Panc1 (cell line): Measurements from ENCODE around the gene CCR1. TPM values are rescaled to one million over a fixed set of nuclear protein-coding genes. Genes with fewer than 3 reads are reported as not detected.

Experiments
- ATAC-seq: fragments of 200-7000 bp; cut with Tn5 transposase; 2 replicates; pipeline ENCODE4 v1.9.1; 2020; ENCODE audit warnings: mild to moderate bottlenecking, moderate library complexity
- BruUV-seq: library from RNA; stranded (reverse); fragments of 400-500 nt; replicated peaks from 2 replicates; lab custom pipeline; 2021; lab: Mats Ljungman, UMichigan
- CTCF ChIA-PET: fragments of 300-600 bp; sonication (Branson Sonifier 250); formaldehyde crosslinking; loops from one replicate; lab custom pipeline; 2022; ENCODE audit warnings: antibody characterized with exemption; lab: Charles Lee
- POLR2A ChIA-PET: fragments of 300-600 bp; sonication (Branson Sonifier 250); formaldehyde crosslinking; loops from one replicate; lab custom pipeline; 2022; ENCODE audit warnings: antibody characterized with exemption; lab: Charles Lee
- DNase-seq: peaks from one replicate; pipeline ENCODE4 v3.0.0-alpha.2; 2010; ENCODE audit warnings: low read depth, low spot score
- H3K27ac ChIP-seq: 2 replicates; pipeline ENCODE4 v1.5.1; 2011; ENCODE audit warnings: mild to moderate bottlenecking, low read length, inconsistent platforms
- H3K27me3 ChIP-seq: fragments of 200-500 bp; sonication (Bioruptor generic); 2 replicates; pipeline ENCODE4 v1.6.0; 2014; ENCODE audit warnings: low read length, inconsistent platforms; ENCODE audit not compliant: control insufficient read depth, insufficient read depth
- H3K36me3 ChIP-seq: fragments of 200-500 bp; sonication (Bioruptor generic); 2 replicates; pipeline ENCODE4 v1.5.1; 2014; ENCODE audit warnings: inconsistent platforms, mild to moderate bottlenecking, low read length, moderate library complexity; ENCODE audit not compliant: control insufficient read depth, insufficient read depth
- H3K4me1 ChIP-seq: 2 replicates; pipeline ENCODE4 v1.5.1; 2011; ENCODE audit warnings: inconsistent platforms, mild to moderate bottlenecking, low read length, moderate library complexity; ENCODE audit not compliant: control insufficient read depth, insufficient read depth
- H3K4me3 ChIP-seq, 2 experiments: 2 replicates each; pipeline ENCODE4 v1.5.1; 2011 to 2012; ENCODE audit warnings: low read depth in 2 of 2, low read length in 2 of 2, mild to moderate bottlenecking in 2 of 2, inconsistent platforms in 1 of 2, moderate library complexity in 1 of 2
- H3K9me3 ChIP-seq: fragments of 200-500 bp; sonication (Bioruptor generic); 2 replicates; pipeline ENCODE4 v1.5.1; 2014; ENCODE audit warnings: low read depth, mild to moderate bottlenecking, inconsistent platforms, low read length, moderate library complexity; ENCODE audit not compliant: control insufficient read depth, insufficient read depth
- POLR2AphosphoS5 ChIP-seq: IDR thresholded peaks from 2 replicates; pipeline ENCODE4 v1.6.1; 2012; ENCODE audit warnings: mild to moderate bottlenecking, low read depth, low read length, moderate library complexity
- REST ChIP-seq, 2 experiments: IDR thresholded peaks; 2 replicates each; pipeline ENCODE4 v1.6.1; 2011 to 2012; ENCODE audit warnings: low read depth in 2 of 2, control low read depth in 1 of 2, low read length in 1 of 2, mild to moderate bottlenecking in 1 of 2, moderate library complexity in 1 of 2; ENCODE audit not compliant: insufficient read depth in 1 of 2
- SIN3A ChIP-seq: IDR thresholded peaks from 2 replicates; pipeline ENCODE4 v1.6.1; 2012; ENCODE audit warnings: low read depth, mild to moderate bottlenecking, low read length, moderate library complexity, borderline replicate concordance; ENCODE audit not compliant: insufficient read depth
- TCF7L2 ChIP-seq: IDR thresholded peaks from 2 replicates; pipeline ENCODE4 v1.6.1; 2011; ENCODE audit warnings: mild to moderate bottlenecking, low read depth, low read length, inconsistent platforms
- in situ Hi-C: cut with HindIII; loops from 2 replicates; pipeline ENCODE4 v1.10.0; 2016; ENCODE audit warnings: low sequenced_read_pairs, low pct_unique_long_range_greater_than_20kb
- intact Hi-C: fragments of 100-400 bp; cut with micrococcal nuclease; formaldehyde crosslinking; loops from one replicate; pipeline ENCODE4 v1.10.0; 2022; ENCODE audit not compliant: unreplicated experiment
- total RNA-seq: library from RNA; stranded (reverse); gene quantifications from one replicate; pipeline ENCODE4 v1.2.1, GENCODE V29; 2021; ENCODE audit not compliant: unreplicated experiment
- TF ChIP-seq, protein P1 (sequence below): fragments of 450-650 bp; IDR thresholded peaks from 2 replicates; pipeline ENCODE4 v1.5.1; 2017; ENCODE audit warnings: mild to moderate bottlenecking

CCR1 gene
- total RNA-seq, 1 experiment from 2014 or later, result not detected

GRCh38 chr3:46212101-46212500, 4.0 kb upstream of the CCR1 start:
- Histone ChIP-seq H3K4me3 (no peak overlapping the region), H3K27me3 (no peaks in the 10 kb centered on the region), H3K36me3 (no peaks in the 10 kb centered on the region), H3K27ac (no peak overlapping the region), H3K9me3 (no peaks in the 10 kb centered on the region), H3K4me1 (no peaks in the 10 kb centered on the region)
- no TSS peak for BruUV-seq
- in situ Hi-C loops, result no loop called here
- ATAC-seq (no peak), DNase-seq (no peak)
- TF ChIP-seq, protein P1, sequence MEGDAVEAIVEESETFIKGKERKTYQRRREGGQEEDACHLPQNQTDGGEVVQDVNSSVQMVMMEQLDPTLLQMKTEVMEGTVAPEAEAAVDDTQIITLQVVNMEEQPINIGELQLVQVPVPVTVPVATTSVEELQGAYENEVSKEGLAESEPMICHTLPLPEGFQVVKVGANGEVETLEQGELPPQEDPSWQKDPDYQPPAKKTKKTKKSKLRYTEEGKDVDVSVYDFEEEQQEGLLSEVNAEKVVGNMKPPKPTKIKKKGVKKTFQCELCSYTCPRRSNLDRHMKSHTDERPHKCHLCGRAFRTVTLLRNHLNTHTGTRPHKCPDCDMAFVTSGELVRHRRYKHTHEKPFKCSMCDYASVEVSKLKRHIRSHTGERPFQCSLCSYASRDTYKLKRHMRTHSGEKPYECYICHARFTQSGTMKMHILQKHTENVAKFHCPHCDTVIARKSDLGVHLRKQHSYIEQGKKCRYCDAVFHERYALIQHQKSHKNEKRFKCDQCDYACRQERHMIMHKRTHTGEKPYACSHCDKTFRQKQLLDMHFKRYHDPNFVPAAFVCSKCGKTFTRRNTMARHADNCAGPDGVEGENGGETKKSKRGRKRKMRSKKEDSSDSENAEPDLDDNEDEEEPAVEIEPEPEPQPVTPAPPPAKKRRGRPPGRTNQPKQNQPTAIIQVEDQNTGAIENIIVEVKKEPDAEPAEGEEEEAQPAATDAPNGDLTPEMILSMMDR, result no peak
- TF ChIP-seq SIN3A (no peak), TCF7L2 (no peak), POLR2AphosphoS5 (no peak)
- ChIA-PET POLR2A (no interaction called here), CTCF (no interaction called here)
- intact Hi-C loops, result no loop called here

GRCh38 chr3:46209746-46210470, 1.8 kb upstream of the CCR1 start:
- H3K9me3 ChIP-seq, result no peaks in the 10 kb centered on the region
- ChIA-PET POLR2A (no interaction called here), CTCF (no interaction called here)
- no peaks in the 10 kb centered on the region for H3K4me1 ChIP-seq
- no peaks in the 10 kb centered on the region for H3K27me3 ChIP-seq
- ATAC-seq, result no peak
- TF ChIP-seq SIN3A, result no peak
- no peak for TF ChIP-seq POLR2AphosphoS5
- no peak for TF ChIP-seq TCF7L2
- TF ChIP-seq, protein P1, result no peak
- no peak for TF ChIP-seq REST (IDR thresholded peaks at IDR 0.05; ENCODE audit: insufficient read depth in 1 of 2, low read depth in 2 of 2, low read length in 1 of 2)
- in situ Hi-C loops, result no loop called here
- no peak overlapping the region for H3K27ac ChIP-seq
- BruUV-seq, result no TSS peak
- no peaks in the 10 kb centered on the region for H3K36me3 ChIP-seq
- no peak overlapping the region for H3K4me3 ChIP-seq
- no peak for DNase-seq
- intact Hi-C loops, result no loop called here
